Uterus (tissue), 4 donors: ENCODE data around the gene APC2. TPM values are rescaled to one million over a fixed set of nuclear protein-coding genes. Genes with fewer than 3 reads are reported as not detected.

ENCODE experiments used
- DNase-seq, 2 donors: peaks; one replicate each; pipeline ENCODE4 v3.0.0-alpha.2; 2019 to 2020
- H3K27ac ChIP-seq, 2 donors: fragments of 200-600 bp; sonication (generic); 1 replicate in 1 of 2; 2 replicates in 1 of 2; pipeline ENCODE4 v1.5.1; 2016 to 2018
- H3K27me3 ChIP-seq, 2 donors: fragments of 200-600 bp; sonication (generic); one replicate each; pipeline ENCODE4 v1.5.1; 2018 to 2019; ENCODE audit warnings: control low read depth in 1 of 2
- H3K36me3 ChIP-seq, 2 donors: fragments of 200-600 bp; sonication (generic); one replicate each; pipeline ENCODE4 v1.5.1; 2019; ENCODE audit warnings: control low read depth in 1 of 2
- H3K4me1 ChIP-seq, 2 donors: fragments of 200-600 bp; sonication (generic); one replicate each; pipeline ENCODE4 v1.5.1; 2018 to 2019; ENCODE audit warnings: control low read depth in 1 of 2
- H3K4me3 ChIP-seq, 2 donors: fragments of 200-600 bp; sonication (generic); 1 replicate in 1 of 2; 2 replicates in 1 of 2; pipeline ENCODE4 v1.5.1; 2018 to 2019; ENCODE audit warnings: mild to moderate bottlenecking in 1 of 2
- H3K9me3 ChIP-seq, 2 donors: fragments of 200-600 bp; sonication (generic); one replicate each; pipeline ENCODE4 v1.5.1; 2019; ENCODE audit warnings: control low read depth in 1 of 2
- CTCF ChIP-seq, 4 experiments: fragments of 200-600 bp in 2 of 4; fragments of 450-650 bp in 2 of 4; sonication (generic) in 2 of 4; IDR thresholded peaks; one replicate each; pipeline ENCODE4 v1.5.1; 2016 to 2019; ENCODE audit warnings: antibody characterized with exemption in 4 of 4, mild to moderate bottlenecking in 2 of 4, moderate library complexity in 1 of 4
- POLR2A ChIP-seq, 2 donors: fragments of 450-650 bp; IDR thresholded peaks; one replicate each; pipeline ENCODE4 v1.6.1; 2016; ENCODE audit warnings: antibody characterized with exemption in 2 of 2, mild to moderate bottlenecking in 1 of 2, moderate library complexity in 1 of 2
- intact Hi-C: fragments of 100-400 bp; cut with DNase I; formaldehyde crosslinking; loops from one replicate; pipeline ENCODE4 v1.15.1; 2023; ENCODE audit warnings: low total_unique reads
- total RNA-seq, 4 donors: library from RNA; depleted of rRNA in 3 of 4; stranded (reverse); fragments of >200 nt in 3 of 4; gene quantifications; one replicate each; pipeline versions ENCODE4 v1.1.0 to v1.2.4, GENCODE V29; 2014 to 2023
- donor health status: DM: yes; HTN: yes; CAD: no.

The APC2 gene
- total RNA-seq, 4 donors from 2014 or later, result 0.12 to 3.5 (median 0.77) TPM; not detected in 1

DNA sequence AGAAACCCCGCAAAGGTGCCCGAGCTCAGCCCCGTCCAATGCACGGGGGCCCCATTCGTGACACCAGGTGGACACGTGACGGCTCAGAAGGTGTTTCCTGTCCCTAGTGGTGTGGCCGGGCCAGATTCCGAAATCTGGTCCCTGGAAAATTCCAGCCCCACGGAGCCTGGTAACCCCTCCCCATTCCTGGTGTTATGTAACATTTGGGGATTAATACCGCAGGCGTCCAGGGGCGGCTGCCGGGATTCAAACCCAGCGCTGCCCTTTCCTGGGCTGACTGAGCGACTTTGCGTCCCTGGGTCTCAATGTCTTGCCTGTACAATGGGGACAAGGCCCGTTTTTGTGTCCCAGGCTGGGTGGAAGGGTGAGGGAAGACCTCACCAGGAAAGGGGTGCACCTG, 72.9 kb downstream of the APC2 start:
- H3K27ac ChIP-seq, result no peak overlapping the region
- TF ChIP-seq POLR2A (IDR thresholded peaks at IDR 0.05) (no peak), CTCF (IDR thresholded peaks at IDR 0.05) (no peak)
- H3K36me3 ChIP-seq, result no peaks in the 10 kb centered on the region
- H3K27me3 ChIP-seq, result no peaks in the 10 kb centered on the region
- H3K9me3 ChIP-seq, result no peaks in the 10 kb centered on the region
- intact Hi-C loops, result no loop called here
- no peak for DNase-seq
- no peak overlapping the region for H3K4me3 ChIP-seq
- peaks cover 0 to 15% of the 10 kb centered on the region in 2 donors for H3K4me1 ChIP-seq

Other genes with a start within 250 kb of the APC2 start
- 10 to 100 TPM; 17.4 to 62.8 (median 43.3) TPM for gene STK11, start 244.3 kb upstream of the APC2 start, total RNA-seq
- gene CBARP, start 212.1 kb upstream of the APC2 start, total RNA-seq, result 1 to 10 TPM in 2 of 4 donors, under 1 TPM in 1, not detected in 1; 0.26 to 1.5 (median 1.0) TPM
- gene ATP5F1D, start 208.4 kb upstream of the APC2 start, total RNA-seq, result 100 to 1,000 TPM in 2 of 4 donors, 10 to 100 TPM in 1, 1 to 10 TPM in 1; 4.7 to 164 (median 68.9) TPM
- gene MIDN, start 201.5 kb upstream of the APC2 start, total RNA-seq, result 100 to 1,000 TPM in 1 of 4 donors, 10 to 100 TPM in 2, under 1 TPM in 1; 0.77 to 108 (median 15.0) TPM
- gene CIRBP, start 180.8 kb upstream of the APC2 start, total RNA-seq, result 100 to 1,000 TPM; 235 to 950 (median 535) TPM
- gene FAM174C, start 174.6 kb upstream of the APC2 start, total RNA-seq, result 10 to 100 TPM in 2 of 4 donors, 1 to 10 TPM in 2; 2.1 to 24.3 (median 7.1) TPM
- gene EFNA2, start 164.2 kb upstream of the APC2 start, total RNA-seq, result under 1 TPM in 1 of 4 donors, not detected in 3; 0.76 TPM
- gene NDUFS7, start 66.2 kb upstream of the APC2 start, total RNA-seq, result 10 to 100 TPM; 39.2 to 65.5 (median 42.1) TPM
- gene GAMT, start 48.6 kb upstream of the APC2 start, total RNA-seq, result 10 to 100 TPM in 2 of 4 donors, 1 to 10 TPM in 2; 3.3 to 14.4 (median 8.4) TPM
- 100 to 1,000 TPM in 1 of 4 donors, 10 to 100 TPM in 1, 1 to 10 TPM in 2; 1.2 to 102 (median 23.8) TPM for gene DAZAP1, start 42.5 kb upstream of the APC2 start, total RNA-seq
- 1,000 to 10,000 TPM in 3 of 4 donors, 100 to 1,000 TPM in 1; 648 to 5,728 (median 1,854) TPM for gene RPS15, start 11.7 kb upstream of the APC2 start, total RNA-seq
- 10 to 100 TPM; 17.7 to 32.9 (median 28.9) TPM for gene C19orf25, start 29.1 kb downstream of the APC2 start, total RNA-seq
- gene PCSK4, start 40.2 kb downstream of the APC2 start, total RNA-seq, result 1 to 10 TPM in 2 of 4 donors, under 1 TPM in 1, not detected in 1; under 0.01 to 6.4 (median 4.6) TPM
- gene REEP6, start 41.1 kb downstream of the APC2 start, total RNA-seq, result 1 to 10 TPM in 1 of 4 donors, under 1 TPM in 2, not detected in 1; 0.76 to 3.0 (median 0.77) TPM
- gene ADAMTSL5, start 62.9 kb downstream of the APC2 start, total RNA-seq, result 10 to 100 TPM in 3 of 4 donors, 1 to 10 TPM in 1; 3.5 to 39.4 (median 12.6) TPM
- gene PLK5, start 74.0 kb downstream of the APC2 start, total RNA-seq, result 1 to 10 TPM in 1 of 4 donors, under 1 TPM in 1, not detected in 2; 0.21 to 2.7 TPM
- 10 to 100 TPM in 3 of 4 donors, 1 to 10 TPM in 1; 4.4 to 34.8 (median 23.2) TPM for gene MEX3D, start 118.2 kb downstream of the APC2 start, total RNA-seq
- gene MBD3, start 142.7 kb downstream of the APC2 start, total RNA-seq, result 10 to 100 TPM; 53.8 to 75.9 (median 64.5) TPM
- 100 to 1,000 TPM in 1 of 4 donors, 10 to 100 TPM in 3; 20.6 to 110 (median 30.8) TPM for gene UQCR11, start 155.3 kb downstream of the APC2 start, total RNA-seq
- gene TCF3, start 202.5 kb downstream of the APC2 start, total RNA-seq, result 100 to 1,000 TPM in 1 of 4 donors, 10 to 100 TPM in 3; 15.6 to 132 (median 65.7) TPM